GM19328 (cell line): ENCODE measurements around the gene EVC2.

Experiments
- ATAC-seq: cut with Tn5 transposase; IDR thresholded peaks from one replicate; pipeline ENCODE4 v1.9.1; 2021; ENCODE audit warnings: mild to moderate bottlenecking, moderate library complexity; ENCODE audit not compliant: unreplicated experiment

EVC2 gene

GRCh38 chr4:5686338-5686737, 22.0 kb downstream of the EVC2 start:
- no peak for ATAC-seq

GRCh38 chr4:5685296-5685695, 23.1 kb downstream of the EVC2 start:
- no peak for ATAC-seq

GRCh38 chr4:5683566-5683965, 24.8 kb downstream of the EVC2 start:
- ATAC-seq, result no peak

DNA sequence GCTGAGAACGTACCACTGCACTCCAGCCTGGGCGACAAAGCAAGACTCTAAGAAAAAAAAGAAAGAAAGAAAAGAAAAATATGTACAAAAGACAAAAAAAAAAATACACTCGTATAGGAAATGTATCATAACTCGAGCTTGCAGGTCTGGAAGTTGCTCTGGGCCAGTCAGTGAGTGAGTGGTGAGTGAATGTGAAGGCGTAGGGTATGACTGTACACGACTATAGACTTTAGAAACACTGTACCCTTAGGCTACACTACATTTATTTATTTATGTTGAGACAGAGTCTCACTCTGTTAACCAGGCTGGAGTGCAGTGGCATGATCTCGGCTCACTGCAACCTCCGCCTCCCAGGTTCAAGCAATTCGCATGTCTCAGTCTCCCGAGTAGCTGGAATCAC, 29.4 kb downstream of the EVC2 start:
- no peak for ATAC-seq

DNA sequence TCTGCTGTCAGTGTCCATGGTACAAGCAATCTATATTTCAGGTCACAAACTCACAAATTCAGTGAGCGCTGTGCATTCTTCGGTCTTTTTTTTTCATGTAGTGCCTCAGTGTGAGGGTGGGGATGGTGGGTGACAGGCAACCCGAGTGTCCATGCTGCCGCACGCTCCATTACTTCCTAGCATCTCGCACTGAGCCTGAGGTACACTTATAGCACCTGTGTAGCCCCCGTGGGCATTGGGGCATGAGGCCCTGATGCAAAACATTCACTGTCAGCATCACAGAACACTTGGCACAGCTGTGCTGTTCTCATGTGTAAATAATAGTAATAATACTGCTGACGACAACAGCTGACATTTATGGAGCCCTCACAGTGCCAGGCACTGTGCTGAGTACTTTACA, 31.6 kb downstream of the EVC2 start:
- ATAC-seq, result no peak

DNA sequence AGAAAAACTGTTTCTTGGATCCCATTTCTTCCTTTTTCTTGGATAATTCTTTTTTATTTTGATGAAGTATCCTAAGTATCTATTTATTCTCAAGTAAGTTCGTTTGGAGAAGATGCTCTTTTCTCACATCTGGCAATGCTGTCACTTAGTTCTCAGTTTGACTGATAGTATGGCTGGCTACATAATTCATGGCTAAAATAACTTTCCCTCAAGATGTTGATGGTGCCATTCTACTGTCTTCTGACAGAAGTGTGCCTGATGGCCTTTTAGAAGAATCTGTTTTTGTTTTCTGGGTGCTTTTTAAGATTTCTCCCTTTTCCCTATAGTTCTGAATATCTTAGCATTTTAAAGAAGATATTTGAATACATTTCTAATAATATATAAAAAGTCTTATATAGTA, 41.6 kb downstream of the EVC2 start:
- no peak for ATAC-seq

DNA sequence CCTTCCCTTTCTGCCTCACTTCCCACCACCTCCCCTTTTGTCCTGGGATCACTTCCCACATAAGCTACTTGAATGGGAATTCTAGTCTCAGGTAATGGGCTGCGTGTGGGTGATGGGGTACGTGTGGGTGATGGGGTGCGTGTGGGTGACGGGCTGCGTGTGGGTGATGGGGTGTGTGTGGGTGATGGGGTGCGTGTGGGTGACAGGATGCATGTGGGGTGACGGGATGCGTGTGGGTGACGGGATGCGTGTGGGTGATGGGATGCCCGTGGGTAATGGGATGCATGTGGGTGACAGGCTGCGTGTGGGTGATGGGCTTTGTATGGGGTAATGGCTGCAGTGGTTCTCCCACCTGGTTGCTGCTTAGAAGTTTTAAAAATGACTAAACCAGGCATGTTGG, 43.6 kb downstream of the EVC2 start:
- no peak for ATAC-seq

DNA sequence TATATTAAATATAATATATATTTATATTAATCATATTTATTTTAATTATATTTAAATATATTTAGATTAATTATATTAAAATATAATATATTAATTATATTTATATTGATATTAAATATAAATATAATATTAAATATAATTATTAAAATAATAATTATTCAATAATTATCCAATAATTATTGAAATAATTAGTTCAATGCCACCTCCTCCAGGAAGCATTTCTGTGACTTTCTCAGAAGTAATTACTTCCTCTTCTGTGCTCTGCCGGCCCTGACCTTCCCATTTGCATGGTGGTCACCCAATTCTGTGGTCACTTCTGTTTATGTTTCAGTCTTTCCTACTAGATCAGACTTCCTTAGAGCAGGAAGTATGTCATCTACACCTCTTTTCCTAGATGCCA, 45.8 kb downstream of the EVC2 start:
- ATAC-seq, result no peak

DNA sequence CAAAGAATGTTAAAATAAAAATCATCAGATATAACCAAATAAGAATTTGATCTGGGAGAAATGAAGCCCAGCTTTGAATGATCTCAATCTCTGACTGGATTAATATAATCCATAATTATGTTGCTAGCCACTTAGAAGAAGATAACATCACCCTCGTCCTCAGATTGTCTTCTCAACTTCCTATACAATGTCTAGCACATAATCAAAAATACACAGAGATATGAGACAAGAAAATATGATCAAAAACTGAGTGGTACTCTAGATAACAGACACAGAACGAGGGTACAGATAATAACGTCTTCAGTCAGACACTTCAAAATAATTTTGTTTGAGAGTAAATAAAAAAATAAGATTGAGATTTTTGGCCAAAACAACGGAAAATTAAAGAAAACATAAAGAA, 47.1 kb downstream of the EVC2 start:
- ATAC-seq, result no peak

DNA sequence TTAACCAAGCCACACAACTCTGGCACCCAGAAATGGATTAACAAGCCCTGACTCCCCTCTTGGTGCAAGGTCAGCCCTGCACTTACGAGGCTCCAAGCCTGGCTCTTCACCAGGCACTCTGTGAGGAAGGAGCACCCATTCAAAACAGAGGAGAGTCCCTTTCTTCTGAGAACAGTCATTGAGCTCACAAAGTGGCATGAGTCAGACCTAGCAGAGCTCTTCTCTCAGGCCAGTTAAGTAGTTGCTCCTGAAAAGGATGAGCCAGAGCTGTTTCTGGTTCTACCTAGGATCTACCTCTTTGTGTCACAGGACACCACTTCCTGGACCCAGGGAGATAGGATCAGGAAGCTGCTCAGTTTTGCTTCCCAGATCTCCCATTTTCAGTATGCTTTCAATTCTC, 48.2 kb downstream of the EVC2 start:
- ATAC-seq, result no peak

DNA sequence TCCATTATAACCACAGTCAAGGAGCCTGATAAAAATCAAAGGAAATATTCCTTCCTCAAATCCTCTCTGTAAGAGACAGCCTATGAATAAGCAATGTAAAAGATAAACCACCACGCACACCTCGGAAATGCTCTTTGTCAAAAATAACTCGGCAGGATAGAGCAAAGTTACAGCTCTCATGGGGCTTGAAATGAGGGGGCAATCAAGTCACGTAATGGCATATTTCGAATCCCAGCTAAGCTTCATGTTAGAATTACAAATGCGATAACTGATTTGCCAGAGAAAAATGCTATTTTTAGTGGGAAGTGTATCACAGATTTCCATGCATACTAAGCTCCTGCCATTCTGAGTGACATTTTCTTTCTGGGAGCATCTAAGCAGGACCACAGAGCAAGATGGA, 49.4 kb downstream of the EVC2 start:
- ATAC-seq, result no peak

DNA sequence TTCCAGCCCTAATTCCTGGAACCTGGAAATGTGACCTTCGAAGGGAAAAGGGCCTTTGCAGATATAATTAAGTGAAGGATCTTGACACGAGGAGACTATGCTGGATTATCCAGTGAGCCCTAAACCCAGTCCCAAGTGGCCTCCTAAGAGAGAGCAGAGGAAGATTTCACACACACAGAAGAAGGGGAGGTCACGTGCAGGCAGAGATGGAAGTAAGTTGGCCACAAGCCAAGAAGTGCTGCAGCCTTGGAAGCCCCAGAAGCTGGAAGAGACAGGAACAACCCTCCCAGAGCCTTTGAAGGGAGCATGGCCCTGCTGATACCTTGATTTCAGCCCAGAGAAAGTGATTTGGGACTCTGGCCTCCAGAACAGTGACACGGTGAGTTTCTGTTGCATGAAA, 51.9 kb downstream of the EVC2 start:
- ATAC-seq, result no peak

GRCh38 chr4:5654791-5655190, 53.6 kb downstream of the EVC2 start:
- ATAC-seq, result no peak

- ATAC-seq, result no peak
Observed at GRCh38 chr4:5651089-5651488, 57.3 kb downstream of the EVC2 start.

GRCh38 chr4:5650040-5650439, 58.3 kb downstream of the EVC2 start:
- ATAC-seq, result no peak

- no peak for ATAC-seq
Observed at GRCh38 chr4:5647351-5647750, 61.0 kb downstream of the EVC2 start.

- no peak for ATAC-seq
Observed at GRCh38 chr4:5640096-5640495, 68.3 kb downstream of the EVC2 start.

DNA sequence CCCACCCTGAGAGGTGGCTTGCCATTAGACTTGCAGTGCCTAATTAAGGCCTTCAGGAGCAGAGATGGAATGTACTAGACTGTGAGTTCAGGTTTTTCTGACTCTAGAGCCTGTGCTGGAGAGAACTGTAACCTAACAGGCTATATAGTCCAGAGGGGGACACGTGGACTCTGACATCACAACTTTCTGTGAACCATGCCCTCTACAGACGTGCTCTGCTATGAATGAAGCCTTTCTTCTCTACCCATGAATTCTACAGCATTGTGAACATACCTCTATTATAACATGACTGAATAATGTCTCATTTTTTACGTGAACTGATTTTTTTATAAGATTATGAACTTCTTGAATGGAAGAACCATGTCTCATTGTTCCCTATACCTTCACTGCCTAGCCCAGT, 68.8 kb downstream of the EVC2 start:
- no peak for ATAC-seq

- no peak for ATAC-seq
Observed at GRCh38 chr4:5638976-5639375, 69.4 kb downstream of the EVC2 start.

DNA sequence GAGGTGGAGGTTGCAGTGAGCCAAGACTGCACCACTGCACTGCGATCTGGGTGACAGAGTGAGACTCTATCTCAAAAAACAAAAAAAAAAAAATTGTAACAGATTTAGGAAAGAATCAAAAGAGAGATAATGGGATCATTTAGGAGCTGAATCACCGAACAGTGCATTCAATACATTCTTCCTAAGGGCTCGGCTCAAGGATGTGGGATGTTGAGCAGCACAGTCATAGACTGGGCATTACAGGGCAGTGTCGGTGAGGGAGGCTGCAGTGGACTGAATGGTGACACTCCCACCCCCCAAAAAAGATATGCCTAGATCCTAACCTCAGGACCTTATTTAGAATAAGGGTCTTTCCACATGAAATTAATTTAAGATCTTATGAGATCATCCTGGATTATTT, 70.0 kb downstream of the EVC2 start:
- ATAC-seq, result no peak

DNA sequence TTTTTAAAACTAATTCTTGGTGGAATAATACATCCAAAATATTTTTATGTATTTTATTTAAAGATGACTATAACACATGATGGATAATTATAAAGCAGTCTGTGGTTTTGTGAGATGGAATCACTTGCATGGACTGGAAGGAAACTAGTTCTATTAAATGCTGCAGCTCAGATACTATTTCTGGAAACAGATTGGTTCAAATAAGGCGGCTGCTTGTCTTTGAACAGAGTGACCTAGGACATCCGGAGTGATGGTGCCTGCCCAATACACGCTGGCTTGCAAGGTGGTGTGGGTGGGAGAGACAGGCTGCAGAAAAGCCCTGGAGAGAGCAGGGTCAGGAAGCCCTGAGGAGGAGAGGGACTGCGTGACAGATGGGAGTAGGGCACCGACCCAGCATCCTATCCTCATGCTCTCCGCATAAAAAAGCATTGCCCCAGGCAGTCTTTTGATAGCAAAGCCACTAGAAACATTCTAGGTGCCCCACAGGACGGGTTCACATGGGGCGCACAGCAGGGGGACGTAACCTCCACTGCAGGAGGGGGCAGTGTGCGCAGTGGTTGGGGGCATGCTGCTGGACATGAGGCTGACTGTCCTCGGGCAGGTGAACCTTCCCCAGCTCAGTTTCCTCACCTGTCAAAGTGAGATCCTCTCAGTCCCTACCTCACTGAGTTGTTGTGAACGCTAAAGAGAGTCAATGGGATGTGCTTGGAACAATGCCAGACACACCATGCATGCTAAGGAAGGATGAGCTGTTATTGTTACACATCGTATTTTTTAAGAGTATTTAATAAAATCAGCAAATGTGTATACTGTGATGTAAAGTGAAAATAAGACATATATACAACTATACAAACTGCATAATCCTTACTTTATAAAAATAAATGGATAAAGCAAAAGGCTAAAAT, 71.3 kb downstream of the EVC2 start:
- no peak for ATAC-seq

DNA sequence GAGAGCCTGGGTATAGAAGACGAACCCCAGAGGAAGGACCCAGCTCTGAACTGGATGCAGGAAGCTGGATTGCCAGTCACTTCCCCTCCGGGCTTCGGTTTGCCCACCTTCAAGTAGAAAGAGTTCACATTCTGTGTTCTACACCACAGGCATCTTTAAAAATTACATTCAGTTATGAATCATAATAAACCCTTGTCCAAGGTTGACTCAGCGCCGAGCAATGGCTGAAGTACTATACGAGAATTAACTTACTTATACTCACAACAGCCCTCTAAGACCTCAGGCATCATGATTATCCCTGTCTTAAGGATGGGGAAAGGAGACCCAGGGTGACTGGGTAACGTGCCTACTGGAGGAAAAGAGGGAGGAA, 72.5 kb downstream of the EVC2 start:
- ATAC-seq, result no peak

- no peak for ATAC-seq
Observed at GRCh38 chr4:5632571-5632970, 75.8 kb downstream of the EVC2 start.
